GM04503 (cell line): ENCODE measurements around the gene PLD1.
"Not testable (repeated sequence)": the region's sequence is repeated elsewhere in the genome, so short reads cannot be mapped to it uniquely, and the experiment has no call there.

ENCODE experiments used
- DNase-seq: peaks from one replicate; pipeline ENCODE4 v3.0.0-alpha.2; 2012; ENCODE audit warnings: low read depth

The PLD1 gene

GRCh38 chr3:171663805-171664204 lies 146.5 kb downstream of the PLD1 start:
- no peak for DNase-seq

- no peak for DNase-seq
Measured at GRCh38 chr3:171661484-171661883, 148.8 kb downstream of the PLD1 start.

GRCh38 chr3:171660188-171660587 lies 150.1 kb downstream of the PLD1 start:
- DNase-seq = no peak

GRCh38 chr3:171658841-171659240 lies 151.4 kb downstream of the PLD1 start:
- no peak for DNase-seq

GRCh38 chr3:171654809-171655208 lies 155.5 kb downstream of the PLD1 start:
- DNase-seq = peak; percentile 59

- no peak for DNase-seq
Measured at GRCh38 chr3:171654326-171654725, 156.0 kb downstream of the PLD1 start.

- DNase-seq = no peak
Measured at GRCh38 chr3:171653701-171654100, 156.6 kb downstream of the PLD1 start.

- no peak for DNase-seq
Measured at GRCh38 chr3:171652932-171653331, 157.4 kb downstream of the PLD1 start.

GRCh38 chr3:171649911-171650592 lies 160.2 kb downstream of the PLD1 start:
- no peak for DNase-seq

- DNase-seq = no peak
Measured at GRCh38 chr3:171649267-171649666, 161.0 kb downstream of the PLD1 start.

- no peak for DNase-seq
Measured at GRCh38 chr3:171648069-171648468, 162.2 kb downstream of the PLD1 start.

- DNase-seq = peak; percentile 21
Measured at GRCh38 chr3:171646357-171647133, 163.7 kb downstream of the PLD1 start.

- DNase-seq = no peak
Measured at GRCh38 chr3:171644681-171645080, 165.6 kb downstream of the PLD1 start.

GRCh38 chr3:171643681-171644080 lies 166.6 kb downstream of the PLD1 start:
- no peak for DNase-seq

GRCh38 chr3:171643033-171643432 lies 167.2 kb downstream of the PLD1 start:
- no peak for DNase-seq

GRCh38 chr3:171640520-171641412 lies 169.5 kb downstream of the PLD1 start:
- no peak for DNase-seq

GRCh38 chr3:171636666-171637065 lies 173.6 kb downstream of the PLD1 start:
- no peak for DNase-seq

GRCh38 chr3:171632766-171633165 lies 177.5 kb downstream of the PLD1 start:
- DNase-seq = no peak

- not testable (repeated sequence) for DNase-seq
Measured at GRCh38 chr3:171626799-171627198, 183.5 kb downstream of the PLD1 start.

GRCh38 chr3:171622126-171622525 lies 188.2 kb downstream of the PLD1 start:
- no peak for DNase-seq

GRCh38 chr3:171620825-171621434 lies 189.4 kb downstream of the PLD1 start:
- DNase-seq = no peak

- no peak for DNase-seq
Measured at GRCh38 chr3:171616798-171617197, 193.5 kb downstream of the PLD1 start.
